Measurements from ENCODE around the gene CRYZL1. TPM values are rescaled to one million over a fixed set of nuclear protein-coding genes. Genes with fewer than 3 reads are reported as not detected.

The CRYZL1 gene
- total RNA-seq, 6 experiments from 2014 or later: 28.0 to 32.8 (median 30.2) TPM

GRCh38 chr21:33542640-33543504 lies 98.7 kb downstream of the CRYZL1 start, which contains the start of gene SON:
TSS of gene SON (plus strand) at chr21:33543038. CDS start at chr21:33543093, 55 bp downstream.
- Mint-ChIP-seq H3K27ac (peak within 1 kb of the TSS; percentile 100), H3K36me3 (ENCODE audit: low read depth) (peaks cover 33% of the 10 kb centered on the region), H3K9me3 (no peaks in the 10 kb centered on the region), H3K4me3 (peak within 1 kb of the TSS; percentile 98), H3K27me3 (ENCODE audit: insufficient read depth) (peaks cover 1% of the 10 kb centered on the region; the same call in 1 of the 2 replicates), H3K4me1 (ENCODE audit: low read depth) (peaks cover 29% of the 10 kb centered on the region)
- peak; percentile 99 for DNase-seq
- no peak for TF ChIP-seq CTCF (IDR thresholded peaks at IDR 0.05)

- peaks cover 1% of the 10 kb centered on the region; the same call in 1 of the 2 replicates for H3K27me3 Mint-ChIP-seq (ENCODE audit: insufficient read depth)
- peak within 1 kb of the TSS; percentile 98 for H3K4me3 Mint-ChIP-seq
- peaks cover 29% of the 10 kb centered on the region for H3K4me1 Mint-ChIP-seq (ENCODE audit: low read depth)
- peak; percentile 63 for DNase-seq
- TF ChIP-seq CTCF (IDR thresholded peaks at IDR 0.05): no peak
- peak within 1 kb of the TSS; percentile 100 for H3K27ac Mint-ChIP-seq
- H3K9me3 Mint-ChIP-seq: no peaks in the 10 kb centered on the region
- H3K36me3 Mint-ChIP-seq (ENCODE audit: low read depth): peaks cover 41% of the 10 kb centered on the region
These were observed 99.5 kb downstream of the CRYZL1 start, which contains the start of gene GART for GRCh38 chr21:33541756-33542639. TSS of gene GART (minus strand) at chr21:33542117. CDS start at chr21:33539315, 2,802 bp downstream.

- H3K27ac Mint-ChIP-seq: peak overlapping the region; percentile 100
- peak overlapping the region; percentile 98 for H3K4me3 Mint-ChIP-seq
- H3K36me3 Mint-ChIP-seq (ENCODE audit: low read depth): peaks cover 44% of the 10 kb centered on the region
- TF ChIP-seq CTCF (IDR thresholded peaks at IDR 0.05): no peak
- no peak for DNase-seq
- H3K27me3 Mint-ChIP-seq (ENCODE audit: insufficient read depth): peaks cover 1% of the 10 kb centered on the region; the same call in 1 of the 2 replicates
- no peaks in the 10 kb centered on the region for H3K9me3 Mint-ChIP-seq
- H3K4me1 Mint-ChIP-seq (ENCODE audit: low read depth): peaks cover 28% of the 10 kb centered on the region
These were observed 100.3 kb downstream of the CRYZL1 start for GRCh38 chr21:33541105-33541711.

- peaks cover 40% of the 10 kb centered on the region for H3K36me3 Mint-ChIP-seq (ENCODE audit: low read depth)
- no peak for TF ChIP-seq CTCF (IDR thresholded peaks at IDR 0.05)
- H3K9me3 Mint-ChIP-seq: no peaks in the 10 kb centered on the region
- H3K27ac Mint-ChIP-seq: peak overlapping the region; percentile 100
- DNase-seq: no peak
- H3K4me1 Mint-ChIP-seq (ENCODE audit: low read depth): peaks cover 23% of the 10 kb centered on the region
- peak overlapping the region; percentile 98 for H3K4me3 Mint-ChIP-seq
- peaks cover 1% of the 10 kb centered on the region; the same call in 1 of the 2 replicates for H3K27me3 Mint-ChIP-seq (ENCODE audit: insufficient read depth)
These were observed 100.8 kb downstream of the CRYZL1 start for GRCh38 chr21:33540711-33541104.

- no peak overlapping the region for H3K27ac Mint-ChIP-seq
- no peak for TF ChIP-seq CTCF (IDR thresholded peaks at IDR 0.05)
- DNase-seq: no peak
- H3K4me3 Mint-ChIP-seq: no peak overlapping the region
- H3K9me3 Mint-ChIP-seq: no peaks in the 10 kb centered on the region
- H3K36me3 Mint-ChIP-seq (ENCODE audit: low read depth): peaks cover 40% of the 10 kb centered on the region
- peaks cover 1% of the 10 kb centered on the region; the same call in 1 of the 2 replicates for H3K27me3 Mint-ChIP-seq (ENCODE audit: insufficient read depth)
- peaks cover 17% of the 10 kb centered on the region for H3K4me1 Mint-ChIP-seq (ENCODE audit: low read depth)
These were observed 101.9 kb downstream of the CRYZL1 start for GRCh38 chr21:33539616-33540015.
